ENCODE data around the gene GAA. TPM values are rescaled to one million over a fixed set of nuclear protein-coding genes. Genes with fewer than 3 reads are reported as not detected.

Gene GAA
- total and polyA plus RNA-seq, 2 of the 13 experiments (the other 11 are each of a cell fraction or from before 2014, with no cell fraction given) = 21.6 to 36.4 TPM

DNA sequence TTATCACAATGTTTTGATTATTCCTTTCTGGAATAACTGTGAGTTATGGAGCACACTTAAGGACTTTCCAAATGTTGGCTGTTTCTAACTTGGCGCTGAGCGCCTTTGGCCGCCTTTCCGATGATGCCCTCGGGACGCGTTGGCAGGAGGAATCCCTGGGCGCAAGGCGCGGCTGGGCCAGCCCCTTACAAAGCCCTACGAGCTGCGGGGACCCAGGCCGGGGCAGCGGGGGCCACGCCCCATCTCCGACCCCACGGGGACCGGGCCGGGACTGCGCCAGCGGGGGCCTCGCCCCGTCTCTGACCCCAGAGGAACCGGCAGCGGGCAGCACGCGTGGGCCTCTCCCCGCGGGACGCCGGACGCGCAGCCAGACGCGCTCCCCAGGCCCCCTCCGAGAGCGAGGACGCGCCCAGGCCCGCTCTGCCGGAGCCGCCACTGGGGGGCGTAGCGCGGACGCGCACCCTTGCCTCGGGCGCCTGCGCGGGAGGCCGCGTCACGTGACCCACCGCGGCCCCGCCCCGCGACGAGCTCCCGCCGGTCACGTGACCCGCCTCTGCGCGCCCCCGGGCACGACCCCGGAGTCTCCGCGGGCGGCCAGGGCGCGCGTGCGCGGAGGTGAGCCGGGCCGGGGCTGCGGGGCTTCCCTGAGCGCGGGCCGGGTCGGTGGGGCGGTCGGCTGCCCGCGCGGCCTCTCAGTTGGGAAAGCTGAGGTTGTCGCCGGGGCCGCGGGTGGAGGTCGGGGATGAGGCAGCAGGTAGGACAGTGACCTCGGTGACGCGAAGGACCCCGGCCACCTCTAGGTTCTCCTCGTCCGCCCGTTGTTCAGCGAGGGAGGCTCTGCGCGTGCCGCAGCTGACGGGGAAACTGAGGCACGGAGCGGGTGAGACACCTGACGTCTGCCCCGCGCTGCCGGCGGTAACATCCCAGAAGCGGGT lies at the start of gene GAA (continued):
- TF ChIP-seq, protein P1, sequence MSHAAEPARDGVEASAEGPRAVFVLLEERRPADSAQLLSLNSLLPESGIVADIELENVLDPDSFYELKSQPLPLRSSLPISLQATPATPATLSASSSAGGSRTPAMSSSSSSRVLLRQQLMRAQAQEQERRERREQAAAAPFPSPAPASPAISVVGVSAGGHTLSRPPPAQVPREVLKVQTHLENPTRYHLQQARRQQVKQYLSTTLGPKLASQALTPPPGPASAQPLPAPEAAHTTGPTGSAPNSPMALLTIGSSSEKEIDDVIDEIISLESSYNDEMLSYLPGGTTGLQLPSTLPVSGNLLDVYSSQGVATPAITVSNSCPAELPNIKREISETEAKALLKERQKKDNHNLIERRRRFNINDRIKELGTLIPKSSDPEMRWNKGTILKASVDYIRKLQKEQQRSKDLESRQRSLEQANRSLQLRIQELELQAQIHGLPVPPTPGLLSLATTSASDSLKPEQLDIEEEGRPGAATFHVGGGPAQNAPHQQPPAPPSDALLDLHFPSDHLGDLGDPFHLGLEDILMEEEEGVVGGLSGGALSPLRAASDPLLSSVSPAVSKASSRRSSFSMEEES (CRISPR knock-in tag; IDR thresholded peaks at IDR 0.05) = peak; percentile 49; the same call in 1 of the 2 replicates
- TF ChIP-seq FIP1L1 (IDR thresholded peaks at IDR 0.05; ENCODE audit: borderline replicate concordance, insufficient read depth, low read depth, low read length) (no peak), SMARCE1 (IDR thresholded peaks at IDR 0.05; ENCODE audit: borderline replicate concordance) (no peak), SP140L (CRISPR knock-in tag; IDR thresholded peaks at IDR 0.05; ENCODE audit: borderline replicate concordance) (0 out of 2 replicates have a peak, but pooled peaks have one; percentile 62), ZNF570 (CRISPR knock-in tag; IDR thresholded peaks at IDR 0.05; ENCODE audit: borderline replicate concordance) (no peak)
- TF ChIP-seq, protein P2, sequence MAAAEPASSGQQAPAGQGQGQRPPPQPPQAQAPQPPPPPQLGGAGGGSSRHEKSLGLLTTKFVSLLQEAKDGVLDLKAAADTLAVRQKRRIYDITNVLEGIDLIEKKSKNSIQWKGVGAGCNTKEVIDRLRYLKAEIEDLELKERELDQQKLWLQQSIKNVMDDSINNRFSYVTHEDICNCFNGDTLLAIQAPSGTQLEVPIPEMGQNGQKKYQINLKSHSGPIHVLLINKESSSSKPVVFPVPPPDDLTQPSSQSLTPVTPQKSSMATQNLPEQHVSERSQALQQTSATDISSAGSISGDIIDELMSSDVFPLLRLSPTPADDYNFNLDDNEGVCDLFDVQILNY (CRISPR knock-in tag; conservative IDR thresholded peaks at IDR 0.05) = peak; percentile 19; the same call in 1 of the 2 replicates

DNA sequence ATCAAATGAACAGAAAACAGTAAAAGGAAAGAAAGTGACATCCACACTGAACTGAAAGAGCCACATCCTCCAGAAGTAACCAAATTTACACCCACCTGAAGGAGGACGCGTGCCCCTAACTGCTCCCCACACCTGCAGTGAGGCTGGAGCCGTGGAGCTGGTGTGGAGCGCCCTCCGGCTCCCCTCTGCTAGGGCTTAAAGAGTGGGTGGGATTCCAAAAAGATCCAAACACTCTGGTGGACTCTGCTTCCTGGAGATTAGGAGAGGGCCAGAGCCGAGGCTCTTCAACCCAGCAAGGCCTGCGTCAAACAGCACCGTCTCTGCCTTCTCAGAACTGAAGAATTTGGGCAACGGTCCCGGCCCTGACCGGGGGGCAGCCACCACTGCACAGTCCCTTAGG lies 49.7 kb upstream of the GAA start:
- no peak overlapping the region for H3K9ac ChIP-seq (ENCODE audit: insufficient read depth, low read depth, low read length)
- CTCF ChIA-PET (ENCODE audit: low intra/inter-chr PET ratio, low total read pairs) = no interaction called here
- no peak overlapping the region for H3K4me2 ChIP-seq (ENCODE audit: low read depth, low read length)
- DNase-seq (ENCODE audit: low spot score) (no peak), ATAC-seq (no peak), FAIRE-seq (no peak)
- no TSS peak for BruUV-seq (replicated peaks)
- WGBS (ENCODE audit: low lambda C conversion rate) = 80% methylated on average over 11 of the region's 11 CpGs
- no peak for TF ChIP-seq U2AF1 (optimal IDR thresholded peaks at IDR 0.05; ENCODE audit: low read depth, low read length)
- TF ChIP-seq SNAI1 (CRISPR knock-in tag; IDR thresholded peaks at IDR 0.05; ENCODE audit: borderline replicate concordance) = no peak
- no peak for TF ChIP-seq MIER3 (CRISPR knock-in tag; IDR thresholded peaks at IDR 0.05; ENCODE audit: borderline replicate concordance)
- no peak for TF ChIP-seq ZSCAN31 (CRISPR knock-in tag; IDR thresholded peaks at IDR 0.05; ENCODE audit: low read depth)
- TF ChIP-seq, protein P3, sequence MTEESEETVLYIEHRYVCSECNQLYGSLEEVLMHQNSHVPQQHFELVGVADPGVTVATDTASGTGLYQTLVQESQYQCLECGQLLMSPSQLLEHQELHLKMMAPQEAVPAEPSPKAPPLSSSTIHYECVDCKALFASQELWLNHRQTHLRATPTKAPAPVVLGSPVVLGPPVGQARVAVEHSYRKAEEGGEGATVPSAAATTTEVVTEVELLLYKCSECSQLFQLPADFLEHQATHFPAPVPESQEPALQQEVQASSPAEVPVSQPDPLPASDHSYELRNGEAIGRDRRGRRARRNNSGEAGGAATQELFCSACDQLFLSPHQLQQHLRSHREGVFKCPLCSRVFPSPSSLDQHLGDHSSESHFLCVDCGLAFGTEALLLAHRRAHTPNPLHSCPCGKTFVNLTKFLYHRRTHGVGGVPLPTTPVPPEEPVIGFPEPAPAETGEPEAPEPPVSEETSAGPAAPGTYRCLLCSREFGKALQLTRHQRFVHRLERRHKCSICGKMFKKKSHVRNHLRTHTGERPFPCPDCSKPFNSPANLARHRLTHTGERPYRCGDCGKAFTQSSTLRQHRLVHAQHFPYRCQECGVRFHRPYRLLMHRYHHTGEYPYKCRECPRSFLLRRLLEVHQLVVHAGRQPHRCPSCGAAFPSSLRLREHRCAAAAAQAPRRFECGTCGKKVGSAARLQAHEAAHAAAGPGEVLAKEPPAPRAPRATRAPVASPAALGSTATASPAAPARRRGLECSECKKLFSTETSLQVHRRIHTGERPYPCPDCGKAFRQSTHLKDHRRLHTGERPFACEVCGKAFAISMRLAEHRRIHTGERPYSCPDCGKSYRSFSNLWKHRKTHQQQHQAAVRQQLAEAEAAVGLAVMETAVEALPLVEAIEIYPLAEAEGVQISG (CRISPR knock-in tag; IDR thresholded peaks at IDR 0.05) = no peak
- no peak for TF ChIP-seq ZNF337 (CRISPR knock-in tag; IDR thresholded peaks at IDR 0.05; ENCODE audit: borderline replicate concordance, low read depth)
- in situ Hi-C loops (cut with HindIII; ENCODE audit: extremely low pct_ligation_motif_present, low pct_unique_long_range_greater_than_20kb) (no loop called here), intact Hi-C loops (cut with micrococcal nuclease; ENCODE audit: unreplicated experiment) (no loop called here)
- H3K79me2 ChIP-seq (ENCODE audit: insufficient read depth, low read length) = no peaks in the 10 kb centered on the region
- POLR2A ChIA-PET = no interaction called here
- H3K27ac ChIP-seq (ENCODE audit: extremely low read length, insufficient read depth, low read length) = no peak overlapping the region
- no peaks in the 10 kb centered on the region for H4K20me1 ChIP-seq (ENCODE audit: insufficient read depth, low read length)
- no peaks in the 10 kb centered on the region for H3K4me1 ChIP-seq (ENCODE audit: insufficient read depth, low read length)
- H3K27me3 ChIP-seq (ENCODE audit: control insufficient read depth in 1 of 2, insufficient read depth in 2 of 2, low read length in 2 of 2) = no peaks in the 10 kb centered on the region
- no peak overlapping the region for H3K4me3 ChIP-seq (replicated peaks in 1 of 3; ENCODE audit: insufficient read depth in 1 of 3, low read depth in 2 of 3, low read length in 3 of 3)
- no peaks in the 10 kb centered on the region for H3K9me3 ChIP-seq (ENCODE audit: low read length)
- no peak overlapping the region for H2AFZ ChIP-seq (ENCODE audit: low read length)
- no peaks in the 10 kb centered on the region; a peak in 1 of 5 replicates for H3K36me3 ChIP-seq (replicated peaks in 1 of 2; ENCODE audit: control insufficient read depth in 1 of 2, insufficient read depth in 2 of 2, low read length in 2 of 2)

All from HepG2 (cell line).